Measurements from ENCODE around the gene FSTL3. TPM values are rescaled to one million over a fixed set of nuclear protein-coding genes. Genes with fewer than 3 reads are reported as not detected.

Gene FSTL3
- total and polyA plus RNA-seq, 7 donors = 4.3 to 30.3 (median 6.3) TPM

- Histone ChIP-seq H3K27me3 (ENCODE audit: insufficient read depth in 3 of 3, low read length in 2 of 3) (no peaks in the 10 kb centered on the region), H3K4me3 (peak overlapping the region; percentile 100), H3K36me3 (ENCODE audit: insufficient read depth in 1 of 2, low read depth in 1 of 2) (no peaks in the 10 kb centered on the region), H3K27ac (peak overlapping the region; percentile 91), H3K4me1 (peaks cover 63% of the 10 kb centered on the region), H3K9me3 (no peaks in the 10 kb centered on the region)
- intact Hi-C loops (cut with DNase I) = no loop called here
- DNase-seq (no peak), ATAC-seq (no peak)
- no peak for TF ChIP-seq CTCF (IDR thresholded peaks at IDR 0.05)
- WGBS, 3 donors = 41 to 56% (median 44%) methylated on average over 20 of the region's 20 CpGs
Observed at GRCh38 chr19:660793-661426, 15.3 kb upstream of the FSTL3 start.

- no peaks in the 10 kb centered on the region for H3K36me3 ChIP-seq (ENCODE audit: insufficient read depth in 1 of 2, low read depth in 1 of 2)
- H3K27ac ChIP-seq = peak overlapping the region; percentile 91
- ATAC-seq (no peak), DNase-seq (no peak)
- TF ChIP-seq CTCF (IDR thresholded peaks at IDR 0.05) = no peak
- H3K4me1 ChIP-seq = peaks cover 63% of the 10 kb centered on the region
- H3K4me3 ChIP-seq = peak overlapping the region; percentile 100
- intact Hi-C loops (cut with DNase I) = no loop called here
- no peaks in the 10 kb centered on the region for H3K9me3 ChIP-seq
- 15 to 22% (median 15%) methylated on average over 31 of the region's 31 CpGs for WGBS, 3 donors
- H3K27me3 ChIP-seq (ENCODE audit: insufficient read depth in 3 of 3, low read length in 2 of 3) = no peaks in the 10 kb centered on the region
Observed at GRCh38 chr19:661427-662196, 14.6 kb upstream of the FSTL3 start.

GRCh38 chr19:662207-662961 is 13.8 kb upstream of the FSTL3 start:
- Histone ChIP-seq H3K36me3 (ENCODE audit: insufficient read depth in 1 of 2, low read depth in 1 of 2) (no peaks in the 10 kb centered on the region), H3K27ac (peak overlapping the region; percentile 91), H3K4me3 (peak overlapping the region; percentile 100), H3K27me3 (ENCODE audit: insufficient read depth in 3 of 3, low read length in 2 of 3) (no peaks in the 10 kb centered on the region), H3K4me1 (peaks cover 57% of the 10 kb centered on the region), H3K9me3 (no peaks in the 10 kb centered on the region)
- no peak for TF ChIP-seq CTCF (IDR thresholded peaks at IDR 0.05)
- DNase-seq = peak; percentile 33 to 71
- 0 to 1% (median 1%) methylated on average over 67 to 81 of the region's 81 CpGs for WGBS, 3 donors
- ATAC-seq = peak in 1 of 4 donors; percentile 1
- intact Hi-C loops (cut with DNase I) = no loop called here

GRCh38 chr19:662962-663681 is 13.1 kb upstream of the FSTL3 start, which contains the start of gene RNF126:
RNF126 (minus strand) TSS chr19:663214; CDS start chr19:663121, 93 bp downstream.
- 0 to 1% (median 0%) methylated on average over 47 to 97 of the region's 97 CpGs for WGBS, 3 donors
- H3K4me1 ChIP-seq = peaks cover 51% of the 10 kb centered on the region
- peak; percentile 85 to 89 (median 88) for ATAC-seq

More at GRCh38 chr19:662962-663681, 13.1 kb upstream of the FSTL3 start, which contains the start of gene RNF126:
- Histone ChIP-seq H3K27ac (peak within 1 kb of the TSS; percentile 91), H3K4me3 (peak within 1 kb of the TSS; percentile 100), H3K9me3 (no peaks in the 10 kb centered on the region), H3K36me3 (ENCODE audit: insufficient read depth in 1 of 2, low read depth in 1 of 2) (no peaks in the 10 kb centered on the region), H3K27me3 (ENCODE audit: insufficient read depth in 3 of 3, low read length in 2 of 3) (no peaks in the 10 kb centered on the region)
- DNase-seq = peak; percentile 96
- TF ChIP-seq CTCF (IDR thresholded peaks at IDR 0.05) = no peak
- intact Hi-C loops (cut with DNase I) = no loop called here

Data from psoas muscle (tissue), 8 donors.